Neutrophil (primary cell): ENCODE data around the gene SNX3.

Source experiments
- H3K27ac ChIP-seq: fragments of 200-600 bp; sonication (generic); 2 replicates; pipeline ENCODE4 v1.5.1; 2016; ENCODE audit warnings: mild to moderate bottlenecking, moderate library complexity
- H3K27me3 ChIP-seq: fragments of 200-600 bp; sonication (generic); 2 replicates; pipeline ENCODE4 v1.6.0; 2016; ENCODE audit warnings: mild to moderate bottlenecking
- H3K36me3 ChIP-seq: fragments of 200-600 bp; sonication (generic); 2 replicates; pipeline ENCODE4 v1.5.1; 2017
- H3K4me1 ChIP-seq, 2 experiments: fragments of 200-600 bp in 1 of 2; sonication (generic) in 1 of 2; 1 replicate in 1 of 2; 2 replicates in 1 of 2; pipeline versions ENCODE4 v1.5.1 to v1.6.1; 2013 to 2016; ENCODE audit warnings: low read depth in 1 of 2, low read length in 1 of 2, mild to moderate bottlenecking in 1 of 2, moderate library complexity in 1 of 2; ENCODE audit not compliant: control insufficient read depth in 1 of 2, insufficient read depth in 1 of 2
- H3K4me3 ChIP-seq, 2 experiments: fragments of 200-600 bp in 1 of 2; sonication (generic) in 1 of 2; 1 replicate in 1 of 2; 2 replicates in 1 of 2; pipeline ENCODE4 v1.5.1; 2013 to 2016; ENCODE audit warnings: low read depth in 1 of 2, low read length in 1 of 2, mild to moderate bottlenecking in 1 of 2, moderate library complexity in 1 of 2
- H3K9me3 ChIP-seq: fragments of 200-600 bp; sonication (generic); 2 replicates; pipeline ENCODE4 v1.5.1; 2016
- CTCF ChIP-seq: fragments of 200-600 bp; sonication (generic); IDR thresholded peaks from 2 replicates; pipeline ENCODE4 v1.5.1; 2016; ENCODE audit warnings: antibody characterized with exemption

The SNX3 gene

GRCh38 chr6:108288742-108289141, 27.9 kb upstream of the SNX3 start:
- Histone ChIP-seq H3K4me3 (no peak overlapping the region), H3K9me3 (no peaks in the 10 kb centered on the region), H3K4me1 (no peaks in the 10 kb centered on the region), H3K27ac (no peak overlapping the region), H3K36me3 (no peaks in the 10 kb centered on the region), H3K27me3 (no peaks in the 10 kb centered on the region)
- no peak for TF ChIP-seq CTCF

- Histone ChIP-seq H3K4me1 (no peaks in the 10 kb centered on the region), H3K27me3 (no peaks in the 10 kb centered on the region), H3K9me3 (no peaks in the 10 kb centered on the region), H3K36me3 (no peaks in the 10 kb centered on the region), H3K27ac (no peak overlapping the region), H3K4me3 (no peak overlapping the region)
- TF ChIP-seq CTCF, result no peak
These were observed 26.5 kb upstream of the SNX3 start for GRCh38 chr6:108287373-108287772.

GRCh38 chr6:108286366-108286765, 25.5 kb upstream of the SNX3 start:
- Histone ChIP-seq H3K4me1 (no peaks in the 10 kb centered on the region), H3K9me3 (no peaks in the 10 kb centered on the region), H3K36me3 (no peaks in the 10 kb centered on the region), H3K27ac (no peak overlapping the region), H3K4me3 (no peak overlapping the region), H3K27me3 (no peaks in the 10 kb centered on the region)
- TF ChIP-seq CTCF, result no peak

- Histone ChIP-seq H3K27me3 (no peaks in the 10 kb centered on the region), H3K27ac (no peak overlapping the region), H3K36me3 (no peaks in the 10 kb centered on the region), H3K4me1 (no peaks in the 10 kb centered on the region), H3K9me3 (no peaks in the 10 kb centered on the region), H3K4me3 (no peak overlapping the region)
- TF ChIP-seq CTCF, result no peak
These were observed 24.5 kb upstream of the SNX3 start for GRCh38 chr6:108285381-108285780.

GRCh38 chr6:108277831-108278230, 17.0 kb upstream of the SNX3 start:
- no peak overlapping the region for H3K4me3 ChIP-seq
- no peak for TF ChIP-seq CTCF
- H3K27ac ChIP-seq, result no peak overlapping the region

GRCh38 chr6:108277295-108277694, 16.5 kb upstream of the SNX3 start:
- no peaks in the 10 kb centered on the region for H3K36me3 ChIP-seq
- H3K27ac ChIP-seq, result no peak overlapping the region
- H3K27me3 ChIP-seq, result no peaks in the 10 kb centered on the region
- H3K4me3 ChIP-seq, result no peak overlapping the region
- H3K4me1 ChIP-seq, result no peaks in the 10 kb centered on the region
- TF ChIP-seq CTCF, result no peak
- H3K9me3 ChIP-seq, result no peaks in the 10 kb centered on the region

More at GRCh38 chr6:108277831-108278230, 17.0 kb upstream of the SNX3 start:
- Histone ChIP-seq H3K27me3 (no peaks in the 10 kb centered on the region), H3K36me3 (no peaks in the 10 kb centered on the region), H3K4me1 (no peaks in the 10 kb centered on the region), H3K9me3 (no peaks in the 10 kb centered on the region)
